Iris pigment epithelial cell (primary cell): ENCODE measurements around the gene HCFC1.

Experiments
- DNase-seq: peaks from one replicate; pipeline ENCODE4 v3.0.0-alpha.2; 2011; ENCODE audit warnings: low read depth

The HCFC1 gene

GRCh38 chrX:153938226-153938786 lies 33.3 kb downstream of the HCFC1 start:
- DNase-seq: no peak

- no peak for DNase-seq
Measured at GRCh38 chrX:153937056-153937455, 34.6 kb downstream of the HCFC1 start.

- no peak for DNase-seq
Measured at GRCh38 chrX:153935326-153935851, 36.2 kb downstream of the HCFC1 start.

- DNase-seq: peak; percentile 73
Measured at GRCh38 chrX:153934762-153935325, 36.8 kb downstream of the HCFC1 start, which contains the start of gene NAA10. TSS of gene NAA10 (minus strand) at chrX:153935037. CDS start at chrX:153934904, 133 bp downstream.

GRCh38 chrX:153934148-153934761 lies 37.4 kb downstream of the HCFC1 start:
- DNase-seq: no peak

GRCh38 chrX:153933748-153934147 lies 37.9 kb downstream of the HCFC1 start:
- DNase-seq: peak; percentile 62

- DNase-seq: no peak
Measured at GRCh38 chrX:153932220-153932915, 39.2 kb downstream of the HCFC1 start.

GRCh38 chrX:153931748-153932147 lies 39.9 kb downstream of the HCFC1 start:
- DNase-seq: no peak

- no peak for DNase-seq
Measured at GRCh38 chrX:153931151-153931550, 40.5 kb downstream of the HCFC1 start.

GRCh38 chrX:153930011-153930910 lies 41.4 kb downstream of the HCFC1 start:
- no peak for DNase-seq

- DNase-seq: no peak
Measured at GRCh38 chrX:153929576-153929975, 42.0 kb downstream of the HCFC1 start.

GRCh38 chrX:153928846-153929245 lies 42.8 kb downstream of the HCFC1 start:
- DNase-seq: no peak

GRCh38 chrX:153927922-153928760 lies 43.5 kb downstream of the HCFC1 start:
- peak; percentile 99 for DNase-seq

GRCh38 chrX:153927672-153927921 lies 44.0 kb downstream of the HCFC1 start:
- DNase-seq: no peak

- peak; percentile 35 for DNase-seq
Measured at GRCh38 chrX:153926858-153927671, 44.6 kb downstream of the HCFC1 start.

GRCh38 chrX:153926552-153926857 lies 45.1 kb downstream of the HCFC1 start:
- no peak for DNase-seq

- no peak for DNase-seq
Measured at GRCh38 chrX:153925739-153926551, 45.7 kb downstream of the HCFC1 start, which contains the start of gene ARHGAP4. TSS of gene ARHGAP4 (minus strand) at chrX:153926264. CDS start at chrX:153926202, 62 bp downstream.

GRCh38 chrX:153925387-153925738 lies 46.3 kb downstream of the HCFC1 start:
- no peak for DNase-seq

GRCh38 chrX:153924149-153924861 lies 47.3 kb downstream of the HCFC1 start:
- DNase-seq: peak; percentile 32
